ENCODE results near the gene SYVN1.

- TF ChIP-seq CTCF (IDR thresholded peaks at IDR 0.05) (no peak), POLR2A (IDR thresholded peaks at IDR 0.05) (no peak)
Measured at GRCh38 chr11:65136515-65137096, 2.3 kb upstream of the SYVN1 start.
